H1 (cell line): ENCODE data around the gene F8. TPM values are rescaled to one million over a fixed set of nuclear protein-coding genes. Genes with fewer than 3 reads are reported as not detected.
A peak's percentile ranks its signal among the peaks of the same experiment; 100 is the strongest.

ENCODE experiments used
- CTCF ChIA-PET: fragments of 300-600 bp; sonication (Branson Sonifier 250); formaldehyde crosslinking; loops from one replicate; lab custom pipeline; 2021; ENCODE audit not compliant: partially characterized antibody; lab: Charles Lee
- POLR2A ChIA-PET: fragments of 300-600 bp; sonication (Branson Sonifier 250); formaldehyde crosslinking; loops from one replicate; lab custom pipeline; 2021; ENCODE audit warnings: inconsistent platforms; ENCODE audit not compliant: partially characterized antibody; lab: Charles Lee
- DNase-seq, 2 experiments: peaks; one replicate each; pipeline versions ENCODE4 v3.0.0 to v3.0.0-alpha.2; 2010 to 2022; ENCODE audit warnings: low spot score in 2 of 2, low read depth in 1 of 2, mixed read lengths in 1 of 2
- FAIRE-seq: peaks from 2 replicates; lab custom pipeline; 2011; peaks lifted over from hg19 to GRCh38; lab: Jason Lieb, UNC
- H2AFZ ChIP-seq: 2 replicates; pipeline ENCODE4 v1.8.1; 2012; ENCODE audit warnings: low read length, inconsistent platforms
- H2AK5ac ChIP-seq: 2 replicates; pipeline ENCODE4 v1.6.1; 2013; ENCODE audit warnings: low read depth, low read length
- H2BK120ac ChIP-seq: replicated peaks from 2 replicates; pipeline ENCODE3; 2013; ENCODE audit warnings: low read depth, low read length, inconsistent platforms
- H2BK12ac ChIP-seq: 2 replicates; pipeline ENCODE4 v1.6.1; 2013; ENCODE audit warnings: low read depth, low read length
- H2BK15ac ChIP-seq: 2 replicates; pipeline ENCODE4 v1.6.1; 2013; ENCODE audit warnings: low read length
- H2BK20ac ChIP-seq: 2 replicates; pipeline ENCODE4 v1.6.1; 2013; ENCODE audit warnings: low read length
- H2BK5ac ChIP-seq: 2 replicates; pipeline ENCODE4 v1.6.1; 2013; ENCODE audit warnings: low read depth, low read length
- H3K14ac ChIP-seq: 2 replicates; pipeline ENCODE4 v1.6.1; 2013; ENCODE audit warnings: inconsistent platforms; ENCODE audit not compliant: insufficient read length
- H3K18ac ChIP-seq: 2 replicates; pipeline ENCODE4 v1.6.1; 2013; ENCODE audit warnings: low read length; ENCODE audit errors: extremely low read depth
- H3K23ac ChIP-seq: 2 replicates; pipeline ENCODE4 v1.6.1; 2013; ENCODE audit warnings: inconsistent platforms; ENCODE audit not compliant: insufficient read length
- H3K23me2 ChIP-seq: 2 replicates; pipeline ENCODE4 v1.6.1; 2013; ENCODE audit warnings: low read depth, low read length
- H3K27ac ChIP-seq: 2 replicates; pipeline ENCODE4 v1.6.1; 2011; ENCODE audit warnings: low read depth, low read length, inconsistent platforms
- H3K27me3 ChIP-seq, 4 experiments: replicated peaks in 1 of 4; 1 replicate in 1 of 4; 2 replicates in 3 of 4; pipeline versions ENCODE4 v1.6.1 to v1.8.1; 2011 to 2013; ENCODE audit warnings: low read length in 3 of 4, mild to moderate bottlenecking in 3 of 4, inconsistent platforms in 2 of 4, mixed read lengths in 2 of 4, moderate library complexity in 1 of 4; ENCODE audit not compliant: control insufficient read depth in 3 of 4, insufficient read depth in 3 of 4; ENCODE audit errors: extremely low read depth in 1 of 4
- H3K36me3 ChIP-seq, 4 experiments: 2 replicates each; pipeline versions ENCODE4 v1.6.1 to v1.8.1; 2011 to 2013; ENCODE audit warnings: mild to moderate bottlenecking in 4 of 4, low read length in 3 of 4, moderate library complexity in 2 of 4, control low read depth in 1 of 4, inconsistent platforms in 1 of 4; ENCODE audit not compliant: insufficient read depth in 4 of 4, control insufficient read depth in 2 of 4
- H3K4ac ChIP-seq: replicated peaks from 2 replicates; pipeline ENCODE3; 2013; ENCODE audit warnings: low read length, low read depth, mixed read lengths, inconsistent platforms; ENCODE audit not compliant: insufficient read length
- H3K4me1 ChIP-seq, 4 experiments: replicated peaks in 1 of 4; 1 replicate in 1 of 4; 2 replicates in 3 of 4; pipeline versions ENCODE4 v1.6.1 to v1.8.1; 2011 to 2013; ENCODE audit warnings: low read length in 3 of 4, inconsistent platforms in 2 of 4, mixed read lengths in 1 of 4; ENCODE audit not compliant: insufficient read depth in 4 of 4, control insufficient read depth in 3 of 4
- H3K4me2 ChIP-seq, 2 experiments: 2 replicates each; pipeline versions ENCODE4 v1.6.1 to v1.8.1; 2011 to 2013; ENCODE audit warnings: low read depth in 2 of 2, low read length in 2 of 2, control low read depth in 1 of 2, inconsistent platforms in 1 of 2, mild to moderate bottlenecking in 1 of 2; ENCODE audit not compliant: insufficient read depth in 1 of 2
- H3K4me3 ChIP-seq, 4 experiments: fragments of 200-600, 300-600 bp in 1 of 4; sonication (generic), shearing (Covaris generic), sonication (Bioruptor Twin) in 1 of 4; 2 replicates each; pipeline versions ENCODE4 v1.5.1 to v1.8.1; 2011 to 2016; ENCODE audit warnings: low read length in 4 of 4, low read depth in 3 of 4, control low read depth in 2 of 4, inconsistent platforms in 2 of 4, mild to moderate bottlenecking in 2 of 4, mixed read lengths in 1 of 4, moderate library complexity in 1 of 4; ENCODE audit not compliant: insufficient read depth in 2 of 4; ENCODE audit errors: extremely low read depth in 1 of 4
- H3K56ac ChIP-seq: replicated peaks from 2 replicates; pipeline ENCODE3; 2013; ENCODE audit warnings: low read depth, mild to moderate bottlenecking, mixed read lengths, low read length, inconsistent platforms; ENCODE audit not compliant: insufficient read length
- H3K79me1 ChIP-seq: 2 replicates; pipeline ENCODE4 v1.6.1; 2013; ENCODE audit warnings: low read depth, low read length, control low read depth
- H3K79me2 ChIP-seq, 2 experiments: 2 replicates each; pipeline versions ENCODE4 v1.6.1 to v1.8.1; 2012 to 2013; ENCODE audit warnings: low read length in 2 of 2, mild to moderate bottlenecking in 2 of 2, inconsistent platforms in 1 of 2; ENCODE audit not compliant: insufficient read depth in 2 of 2, control insufficient read depth in 1 of 2
- H3K9ac ChIP-seq, 4 experiments: replicated peaks in 1 of 4; 1 replicate in 1 of 4; 2 replicates in 3 of 4; pipeline versions ENCODE4 v1.6.1 to v1.8.1; 2011 to 2013; ENCODE audit warnings: low read depth in 3 of 4, low read length in 3 of 4, control low read depth in 2 of 4, mild to moderate bottlenecking in 2 of 4, moderate library complexity in 2 of 4, inconsistent platforms in 1 of 4; ENCODE audit errors: extremely low read depth in 1 of 4
- H3K9me3 ChIP-seq, 2 experiments: 2 replicates each; pipeline versions ENCODE4 v1.6.1 to v1.8.1; 2012 to 2013; ENCODE audit warnings: mild to moderate bottlenecking in 2 of 2, moderate library complexity in 2 of 2, control low read depth in 1 of 2, inconsistent platforms in 1 of 2, low read depth in 1 of 2, low read length in 1 of 2, mixed read lengths in 1 of 2; ENCODE audit not compliant: insufficient read depth in 2 of 2
- H4K20me1 ChIP-seq, 2 experiments: replicated peaks in 1 of 2; 2 replicates each; pipeline versions ENCODE3 to v1.8.1; 2011 to 2013; ENCODE audit warnings: inconsistent platforms in 2 of 2, low read length in 2 of 2, mild to moderate bottlenecking in 1 of 2; ENCODE audit not compliant: insufficient read depth in 2 of 2, control insufficient read depth in 1 of 2
- H4K5ac ChIP-seq: 2 replicates; pipeline ENCODE4 v1.6.1; 2013; ENCODE audit warnings: low read length, low read depth, mixed read lengths, inconsistent platforms; ENCODE audit not compliant: insufficient read length
- H4K8ac ChIP-seq: 2 replicates; pipeline ENCODE4 v1.8.0; 2013; ENCODE audit warnings: mild to moderate bottlenecking, moderate library complexity, low read length, inconsistent platforms; ENCODE audit not compliant: insufficient read depth; ENCODE audit errors: extremely low read depth
- H4K91ac ChIP-seq: replicated peaks from 2 replicates; pipeline ENCODE3; 2013; ENCODE audit warnings: low read length, mixed read lengths, inconsistent platforms; ENCODE audit not compliant: insufficient read length
- CEBPB ChIP-seq: IDR thresholded peaks from 2 replicates; pipeline ENCODE4 v1.6.1; 2012; ENCODE audit warnings: low read depth, low read length
- SUZ12 ChIP-seq: fragments of 200-600 bp; sonication (generic); IDR thresholded peaks from 2 replicates; pipeline ENCODE4 v1.6.1; 2012; ENCODE audit warnings: mild to moderate bottlenecking, inconsistent platforms, low read length, moderate library complexity, mixed read lengths
- WGBS, 2 experiments: shearing (Covaris generic) in 1 of 2; methylation state at CpG; one replicate each; pipeline versions ENCODE4 v1.1.6 to v1.1.7; 2013 to 2015; ENCODE audit warnings: low lambda C conversion rate in 2 of 2, mixed read lengths in 2 of 2, inconsistent platforms in 1 of 2, low coverage in 1 of 2, missing lambda C conversion rate in 1 of 2; ENCODE audit not compliant: insufficient replicate concordance in 2 of 2, insufficient coverage in 1 of 2, insufficient read length in 1 of 2; ENCODE audit errors: extremely low coverage in 1 of 2, missing lambda C conversion rate in 1 of 2; 5-methylcytosine and 5-hydroxymethylcytosine counted together
- polyA plus RNA-seq, 7 experiments: library from polyadenylated mRNA; depleted of rRNA in 3 of 7; stranded (reverse) in 5 of 7; unstranded in 2 of 7; fragments of >200 nt in 5 of 7; fragments of 200-250 nt in 2 of 7; gene quantifications; 1 replicate in 5 of 7; 2 replicates in 1 of 7; 4 replicates in 1 of 7; pipeline versions ENCODE4 v1.2.1 to v1.2.3, GENCODE V29; 2011 to 2013; ENCODE audit warnings: missing spikeins in 2 of 7, mixed read lengths in 2 of 7
- total RNA-seq: library from RNA; stranded (reverse); fragmentation: NEBNext Ultra II Directional; extraction: Animal tissue kit (Norgen Biotek cat#: 25700); gene quantifications from 2 replicates; pipeline ENCODE4 v1.2.1, GENCODE V29; 2021

The F8 gene
- total and polyA plus RNA-seq, 2 of the 8 experiments (the other 6 are each of a cell fraction or from before 2014, with no cell fraction given), result 1.1 to 2.6 TPM

DNA sequence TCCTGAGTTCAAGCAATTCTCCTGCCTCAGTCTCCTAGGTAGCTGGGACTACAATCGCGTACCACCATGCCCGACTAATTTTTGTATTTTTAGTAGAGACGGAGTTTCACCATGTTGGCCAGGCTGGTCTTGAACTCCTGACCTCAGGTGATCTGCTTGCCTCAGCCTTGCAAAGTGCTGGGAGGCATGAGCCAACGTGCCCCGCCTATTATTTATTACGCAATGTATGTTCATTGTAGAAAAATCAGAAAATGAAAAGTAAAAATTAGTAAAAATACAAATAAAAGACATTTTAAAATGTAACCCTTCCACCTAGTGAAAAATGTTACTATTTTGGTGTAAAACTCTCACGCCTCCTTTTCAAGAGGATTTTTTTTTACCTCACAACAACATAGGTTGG lies 122.2 kb downstream of the F8 start:
- 89% methylated on average over 8 of the region's 8 CpGs; no CpG with 5 or more reads in 1 of the 2 experiments for WGBS, 2 experiments
- no peaks in the 10 kb centered on the region for H3K27me3 ChIP-seq
- H4K91ac ChIP-seq, result no peak overlapping the region
- no peak overlapping the region for H2BK120ac ChIP-seq
- no peak overlapping the region for H3K4me2 ChIP-seq
- no peak overlapping the region for H3K14ac ChIP-seq
- no peak for DNase-seq
- no peaks in the 10 kb centered on the region for H3K9me3 ChIP-seq
- H3K23ac ChIP-seq, result no peak overlapping the region
- TF ChIP-seq CEBPB (peak; percentile 10; the same call in 1 of the 2 replicates), SUZ12 (no peak)
- no peak overlapping the region for H3K18ac ChIP-seq
- no peak overlapping the region for H3K9ac ChIP-seq
- H4K20me1 ChIP-seq, result no peaks in the 10 kb centered on the region
- no peak overlapping the region for H2AFZ ChIP-seq
- H2BK20ac ChIP-seq, result no peak overlapping the region
- CTCF ChIA-PET, result no interaction called here
- no peak overlapping the region for H3K4ac ChIP-seq
- H4K8ac ChIP-seq, result no peak overlapping the region
- H3K4me3 ChIP-seq, result no peak overlapping the region
- no peaks in the 10 kb centered on the region for H3K23me2 ChIP-seq
- no peak overlapping the region for H3K27ac ChIP-seq
- no peaks in the 10 kb centered on the region for H3K79me2 ChIP-seq
- H4K5ac ChIP-seq, result no peak overlapping the region
- FAIRE-seq, result no peak
- no peak overlapping the region for H3K56ac ChIP-seq
- no peaks in the 10 kb centered on the region for H3K36me3 ChIP-seq
- no peak overlapping the region for H2BK5ac ChIP-seq
- POLR2A ChIA-PET, result no interaction called here
- no peak overlapping the region for H2AK5ac ChIP-seq
- H3K4me1 ChIP-seq, result no peaks in the 10 kb centered on the region
- H3K79me1 ChIP-seq, result no peaks in the 10 kb centered on the region
- H2BK15ac ChIP-seq, result no peak overlapping the region
- H2BK12ac ChIP-seq, result no peak overlapping the region
